Measurements from ENCODE around the gene NPC1L1. TPM values are rescaled to one million over a fixed set of nuclear protein-coding genes. Genes with fewer than 3 reads are reported as not detected.
"Not testable (repeated sequence)": the region's sequence is repeated elsewhere in the genome, so short reads cannot be mapped to it uniquely, and the experiment has no call there.

NPC1L1 gene
- polyA plus RNA-seq, 4 donors, result 39.9 to 108 (median 57.3) TPM

DNA sequence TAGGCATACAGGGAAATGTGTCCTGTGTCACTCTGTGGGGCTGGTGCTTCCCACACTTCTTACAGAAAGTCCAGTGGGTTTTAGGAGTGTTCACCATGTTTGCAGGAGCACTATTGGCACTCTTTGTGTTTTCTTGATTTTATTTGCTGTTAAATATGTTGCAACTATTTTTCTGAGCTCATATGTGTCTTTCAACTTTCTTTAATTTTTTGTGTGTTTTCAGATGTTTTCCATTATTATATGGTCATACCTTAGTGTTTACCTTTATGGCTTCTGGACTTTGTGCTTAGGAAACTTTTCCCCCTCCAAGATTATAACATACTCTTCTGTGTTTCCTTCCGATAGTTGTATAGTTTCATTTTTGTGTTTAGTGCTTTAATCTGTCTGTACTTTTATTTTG lies 29.9 kb downstream of the NPC1L1 start:
- Histone ChIP-seq H3K9me3 (ENCODE audit: control insufficient read depth in 2 of 2, insufficient read depth in 1 of 2, low read depth in 1 of 2, low read length in 1 of 2) (peaks cover 0 to 14% of the 10 kb centered on the region in 2 donors), H3K36me3 (ENCODE audit: control insufficient read depth in 3 of 3, insufficient read depth in 2 of 3, low read depth in 1 of 3, low read length in 3 of 3) (peaks cover 0 to 41% (median 11%) of the 10 kb centered on the region in 3 donors), H3K27ac (ENCODE audit: low read depth in 1 of 3, low read length in 2 of 3) (peak overlapping the region in 1 of 3 donors; percentile 65), H3K4me1 (ENCODE audit: control insufficient read depth in 3 of 3, insufficient read depth in 2 of 3, low read depth in 1 of 3, low read length in 2 of 3) (peaks cover 0 to 8% (median 0%) of the 10 kb centered on the region in 3 donors), H3K27me3 (ENCODE audit: control insufficient read depth in 3 of 3, insufficient read depth in 3 of 3, low read length in 3 of 3) (no peaks in the 10 kb centered on the region), H3K4me3 (ENCODE audit: low read depth in 1 of 3, low read length in 3 of 3) (no peak overlapping the region)
- DNase-seq (peak; percentile 29 to 70), FAIRE-seq (no peak)
- 13 to 53% (median 34%) methylated on average over 1 of the region's 1 CpG for WGBS, 3 donors

DNA sequence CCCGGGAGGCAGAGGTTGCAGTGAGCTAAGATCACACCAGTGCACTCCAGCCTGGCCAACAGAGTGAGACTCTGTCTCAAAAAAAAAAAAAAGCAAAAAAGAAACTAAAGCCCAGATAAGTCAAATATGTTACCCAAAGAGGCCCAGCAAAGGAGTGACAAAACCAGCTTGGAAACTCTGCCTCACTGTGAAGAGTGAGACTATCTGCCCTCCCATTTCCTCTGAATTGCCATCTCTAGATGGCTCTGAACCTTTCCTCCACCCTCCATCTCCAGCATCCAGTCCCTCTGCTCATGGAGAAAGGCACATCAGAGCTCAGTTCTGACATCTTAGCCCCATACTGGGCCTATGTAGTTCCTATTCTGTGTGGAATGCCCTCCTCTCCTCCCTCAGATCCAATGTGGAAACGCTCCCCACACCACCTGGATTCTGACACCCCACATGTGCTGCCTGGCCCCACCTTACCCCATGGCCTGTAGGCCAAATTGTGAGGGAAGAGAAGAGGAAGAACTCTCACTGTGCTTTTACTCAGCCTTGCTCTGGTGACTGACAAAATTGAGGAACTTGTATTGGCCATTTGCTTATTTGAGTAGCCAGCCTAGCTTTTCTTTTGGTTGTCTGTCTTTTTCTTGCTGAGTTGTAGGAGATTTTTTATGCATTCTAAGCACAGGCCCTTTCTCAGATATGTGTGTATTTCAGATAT lies 32.7 kb downstream of the NPC1L1 start:
- DNase-seq (no peak), FAIRE-seq (no peak)
- WGBS, 3 donors, result 73 to 76% (median 76%) methylated on average over 2 of the region's 2 CpGs
- Histone ChIP-seq H3K27me3 (ENCODE audit: control insufficient read depth in 3 of 3, insufficient read depth in 3 of 3, low read length in 3 of 3) (no peaks in the 10 kb centered on the region), H3K36me3 (ENCODE audit: control insufficient read depth in 3 of 3, insufficient read depth in 2 of 3, low read depth in 1 of 3, low read length in 3 of 3) (peaks cover 0 to 15% (median 0%) of the 10 kb centered on the region in 3 donors), H3K9me3 (ENCODE audit: control insufficient read depth in 2 of 2, insufficient read depth in 1 of 2, low read depth in 1 of 2, low read length in 1 of 2) (peaks cover 0 to 14% of the 10 kb centered on the region in 2 donors), H3K27ac (ENCODE audit: low read depth in 1 of 3, low read length in 2 of 3) (no peak overlapping the region), H3K4me1 (ENCODE audit: control insufficient read depth in 3 of 3, insufficient read depth in 2 of 3, low read depth in 1 of 3, low read length in 2 of 3) (peaks cover 0 to 8% (median 0%) of the 10 kb centered on the region in 3 donors), H3K4me3 (ENCODE audit: low read depth in 1 of 3, low read length in 3 of 3) (no peak overlapping the region)

DNA sequence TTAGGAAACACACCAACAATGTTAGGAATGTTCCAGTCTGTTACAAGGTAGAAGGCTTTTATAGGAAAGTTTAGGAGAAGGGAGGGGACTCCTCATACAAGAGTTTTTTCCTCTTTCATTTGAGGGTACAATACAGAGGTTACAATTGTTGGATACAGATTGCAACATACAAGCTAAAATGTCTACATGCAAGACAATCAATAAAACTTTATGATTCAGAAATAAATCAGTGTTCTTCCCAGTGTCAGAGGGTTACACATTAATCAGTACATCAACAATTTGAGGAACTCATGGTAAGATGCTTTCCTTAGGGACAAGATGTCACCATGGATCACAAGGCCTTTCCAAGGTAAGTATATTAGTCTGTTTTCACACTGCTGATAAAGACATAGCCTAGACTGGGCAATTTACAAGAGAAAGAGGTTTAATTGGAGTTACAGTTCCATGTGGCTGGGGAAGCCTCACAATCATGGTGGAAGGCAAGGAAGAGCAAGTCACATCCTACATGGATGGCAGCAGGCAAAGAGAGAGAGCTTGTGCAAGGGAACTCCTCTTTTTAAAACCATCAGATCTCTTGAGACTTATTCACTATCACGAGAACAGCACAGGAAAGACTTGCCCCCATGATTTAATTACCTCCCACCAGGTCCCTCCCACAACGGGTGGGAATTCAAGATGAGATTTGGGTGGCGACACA lies 34.4 kb downstream of the NPC1L1 start:
- FAIRE-seq; H3K36me3 ChIP-seq (ENCODE audit: control insufficient read depth in 3 of 3, insufficient read depth in 2 of 3, low read depth in 1 of 3, low read length in 3 of 3); H3K4me3 ChIP-seq (ENCODE audit: low read depth in 1 of 3, low read length in 3 of 3); H3K27me3 ChIP-seq (ENCODE audit: control insufficient read depth in 3 of 3, insufficient read depth in 3 of 3, low read length in 3 of 3); H3K27ac ChIP-seq (ENCODE audit: low read depth in 1 of 3, low read length in 2 of 3); H3K4me1 ChIP-seq (ENCODE audit: control insufficient read depth in 3 of 3, insufficient read depth in 2 of 3, low read depth in 1 of 3, low read length in 2 of 3); DNase-seq: not testable (repeated sequence)
- peaks cover 0 to 14% of the 10 kb centered on the region in 2 donors for H3K9me3 ChIP-seq (ENCODE audit: control insufficient read depth in 2 of 2, insufficient read depth in 1 of 2, low read depth in 1 of 2, low read length in 1 of 2)
- 74 to 78% (median 77%) methylated on average over 3 of the region's 3 CpGs for WGBS, 3 donors

DNA sequence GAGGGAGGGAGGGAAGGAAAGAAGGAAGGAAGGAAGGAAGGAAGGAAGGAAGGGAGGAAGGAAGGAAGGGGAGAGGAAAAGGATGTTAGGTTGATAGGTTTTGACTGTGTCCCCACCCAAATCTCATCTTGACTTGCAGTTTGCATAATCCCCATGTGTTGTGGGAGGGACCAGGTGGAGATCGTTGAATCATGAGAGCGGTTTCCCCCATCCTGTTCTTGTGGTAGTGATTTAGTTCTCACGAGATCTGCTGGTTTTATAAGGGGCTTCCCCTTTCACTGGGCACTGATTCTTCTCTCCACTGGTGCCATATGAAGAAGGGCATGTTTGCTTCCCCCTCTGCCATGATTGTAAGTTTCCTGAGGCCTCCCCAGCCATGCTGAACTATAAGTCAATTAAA lies 35.5 kb downstream of the NPC1L1 start:
- H3K27me3 ChIP-seq (ENCODE audit: control insufficient read depth in 3 of 3, insufficient read depth in 3 of 3, low read length in 3 of 3), result peaks cover 0 to 2% (median 0%) of the 10 kb centered on the region in 3 donors
- no peaks in the 10 kb centered on the region for H3K36me3 ChIP-seq (ENCODE audit: control insufficient read depth in 3 of 3, insufficient read depth in 2 of 3, low read depth in 1 of 3, low read length in 3 of 3)
- no peaks in the 10 kb centered on the region for H3K4me1 ChIP-seq (ENCODE audit: control insufficient read depth in 3 of 3, insufficient read depth in 2 of 3, low read depth in 1 of 3, low read length in 2 of 3)
- H3K4me3 ChIP-seq (ENCODE audit: low read depth in 1 of 3, low read length in 3 of 3), result no peak overlapping the region
- no peak overlapping the region for H3K27ac ChIP-seq (ENCODE audit: low read depth in 1 of 3, low read length in 2 of 3)
- H3K9me3 ChIP-seq (ENCODE audit: control insufficient read depth in 2 of 2, insufficient read depth in 1 of 2, low read depth in 1 of 2, low read length in 1 of 2), result peaks cover 0 to 14% of the 10 kb centered on the region in 2 donors
- 56 to 70% (median 70%) methylated on average over 3 of the region's 3 CpGs for WGBS, 3 donors
- no peak for DNase-seq
- FAIRE-seq, result no peak

DNA sequence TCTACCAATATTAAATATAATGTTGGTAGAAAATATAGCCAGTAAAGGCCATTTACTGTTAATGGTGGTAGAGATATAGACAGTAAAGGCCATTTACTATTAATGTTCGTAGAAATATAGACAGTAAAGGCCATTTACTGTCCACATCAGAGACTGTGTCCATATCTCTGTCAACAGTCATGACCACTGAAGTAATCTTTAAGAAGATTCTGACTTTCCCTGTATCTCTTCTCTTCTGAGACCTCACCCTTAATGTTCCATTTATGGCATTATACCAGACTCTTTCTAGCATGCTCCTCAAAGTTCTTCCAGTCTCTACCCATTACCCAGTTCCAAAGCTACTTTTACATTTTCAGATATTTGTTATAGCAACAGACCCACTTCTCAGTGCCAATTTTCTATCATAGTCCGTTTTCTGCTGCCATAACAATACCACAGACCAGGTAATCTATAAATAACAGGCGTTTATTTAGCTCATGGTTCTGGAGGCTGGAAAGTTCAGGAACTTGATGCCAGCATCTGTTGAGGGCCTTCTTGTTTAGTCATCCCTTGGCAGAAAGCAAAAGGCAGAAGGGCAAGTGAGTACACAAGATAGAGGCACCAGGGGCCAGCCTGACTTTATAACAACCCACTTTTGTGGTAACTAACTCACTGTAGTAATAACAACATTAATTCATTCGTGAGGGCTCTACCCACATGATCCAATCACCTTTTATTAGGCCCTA lies 42.7 kb downstream of the NPC1L1 start:
- H3K4me3 ChIP-seq (ENCODE audit: low read depth in 1 of 3, low read length in 3 of 3), result no peak overlapping the region
- peaks cover 0 to 5% (median 0%) of the 10 kb centered on the region in 3 donors for H3K4me1 ChIP-seq (ENCODE audit: control insufficient read depth in 3 of 3, insufficient read depth in 2 of 3, low read depth in 1 of 3, low read length in 2 of 3)
- no peaks in the 10 kb centered on the region for H3K9me3 ChIP-seq (ENCODE audit: control insufficient read depth in 2 of 2, insufficient read depth in 1 of 2, low read depth in 1 of 2, low read length in 1 of 2)
- H3K27ac ChIP-seq (ENCODE audit: low read depth in 1 of 3, low read length in 2 of 3), result no peak overlapping the region
- no peaks in the 10 kb centered on the region for H3K36me3 ChIP-seq (ENCODE audit: control insufficient read depth in 3 of 3, insufficient read depth in 2 of 3, low read depth in 1 of 3, low read length in 3 of 3)
- WGBS, 3 donors, result 54 to 64% (median 59%) methylated on average over 4 of the region's 4 CpGs
- peaks cover 0 to 2% (median 0%) of the 10 kb centered on the region in 3 donors for H3K27me3 ChIP-seq (ENCODE audit: control insufficient read depth in 3 of 3, insufficient read depth in 3 of 3, low read length in 3 of 3)
- FAIRE-seq (no peak), DNase-seq (no peak)

DNA sequence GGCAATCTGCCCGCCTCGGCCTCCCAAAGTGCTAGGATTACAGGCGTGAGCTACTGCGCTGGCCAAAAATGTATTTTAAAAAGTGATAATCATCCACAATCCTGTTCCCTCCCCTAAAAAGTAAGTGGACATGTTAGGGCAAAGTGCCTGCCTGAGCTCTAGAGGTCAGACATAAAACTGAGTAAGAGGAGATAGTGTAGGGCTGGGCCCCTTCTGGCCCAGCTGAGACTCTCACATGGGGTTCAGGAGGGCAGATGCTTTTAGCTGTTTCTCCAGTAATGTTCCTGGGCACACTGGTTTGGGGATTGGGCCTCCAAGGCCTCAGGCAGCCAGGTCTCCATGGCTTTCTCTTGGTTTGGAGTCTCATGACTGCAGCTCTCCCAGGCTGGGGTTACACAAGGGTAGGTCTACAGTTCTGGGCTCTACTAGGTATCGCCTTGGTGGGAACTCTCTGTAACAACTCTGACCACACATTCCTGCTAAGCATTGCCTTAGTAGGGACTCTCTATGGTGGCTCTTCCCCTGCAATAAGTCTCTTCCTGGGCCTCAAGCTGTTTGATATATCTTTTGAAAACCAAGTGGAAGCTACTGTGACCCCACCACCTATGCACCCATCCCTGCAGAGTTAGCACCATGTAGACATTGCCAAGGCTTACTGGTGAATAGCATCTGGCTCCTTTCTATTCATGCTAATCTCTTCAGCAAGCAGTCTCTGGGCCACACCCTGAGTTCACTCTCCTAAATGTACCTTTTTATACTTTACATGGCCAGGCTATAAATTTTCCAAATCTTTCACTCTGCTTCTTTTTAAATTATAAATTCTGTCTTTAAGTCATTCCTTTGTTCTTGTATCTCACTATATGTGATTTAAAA lies 43.7 kb downstream of the NPC1L1 start:
- Histone ChIP-seq H3K27ac (ENCODE audit: low read depth in 1 of 3, low read length in 2 of 3) (peak overlapping the region in 1 of 3 donors; percentile 13), H3K4me1 (ENCODE audit: control insufficient read depth in 3 of 3, insufficient read depth in 2 of 3, low read depth in 1 of 3, low read length in 2 of 3) (peaks cover 0 to 5% (median 0%) of the 10 kb centered on the region in 3 donors), H3K36me3 (ENCODE audit: control insufficient read depth in 3 of 3, insufficient read depth in 2 of 3, low read depth in 1 of 3, low read length in 3 of 3) (no peaks in the 10 kb centered on the region), H3K4me3 (ENCODE audit: low read depth in 1 of 3, low read length in 3 of 3) (no peak overlapping the region), H3K27me3 (ENCODE audit: control insufficient read depth in 3 of 3, insufficient read depth in 3 of 3, low read length in 3 of 3) (peaks cover 0 to 2% (median 0%) of the 10 kb centered on the region in 3 donors), H3K9me3 (ENCODE audit: control insufficient read depth in 2 of 2, insufficient read depth in 1 of 2, low read depth in 1 of 2, low read length in 1 of 2) (no peaks in the 10 kb centered on the region)
- FAIRE-seq (no peak), DNase-seq (peak in 1 of 2 donors; percentile 39)
- 94 to 95% (median 95%) methylated on average over 5 of the region's 5 CpGs for WGBS, 3 donors

DNA sequence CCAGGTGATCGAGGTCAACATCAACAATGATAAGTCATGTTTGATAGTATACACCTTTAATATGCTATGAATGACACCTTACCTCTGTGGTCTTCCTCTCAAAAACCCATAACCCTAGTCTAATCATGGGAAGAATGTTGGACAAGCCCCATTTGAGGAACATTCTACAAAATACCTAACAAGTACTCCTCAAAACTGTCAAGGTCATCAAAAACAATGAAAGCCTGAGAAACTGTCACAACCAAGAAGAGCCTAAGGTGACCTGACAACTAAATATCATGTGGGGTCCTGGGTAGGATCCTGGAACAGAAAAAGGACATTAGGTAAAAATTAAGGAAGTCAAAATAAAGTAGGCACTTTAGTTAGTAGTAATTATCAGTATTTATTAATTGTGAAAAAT lies 44.7 kb downstream of the NPC1L1 start:
- DNase-seq (no peak), FAIRE-seq (no peak)
- H3K36me3 ChIP-seq (ENCODE audit: control insufficient read depth in 3 of 3, insufficient read depth in 2 of 3, low read depth in 1 of 3, low read length in 3 of 3), result no peaks in the 10 kb centered on the region
- H3K4me3 ChIP-seq (ENCODE audit: low read depth in 1 of 3, low read length in 3 of 3), result no peak overlapping the region
- H3K27me3 ChIP-seq (ENCODE audit: control insufficient read depth in 3 of 3, insufficient read depth in 3 of 3, low read length in 3 of 3), result no peaks in the 10 kb centered on the region
- H3K4me1 ChIP-seq (ENCODE audit: control insufficient read depth in 3 of 3, insufficient read depth in 2 of 3, low read depth in 1 of 3, low read length in 2 of 3), result peaks cover 0 to 5% (median 0%) of the 10 kb centered on the region in 3 donors
- 67 to 95% (median 88%) methylated on average over 1 of the region's 1 CpG for WGBS, 3 donors
- H3K9me3 ChIP-seq (ENCODE audit: control insufficient read depth in 2 of 2, insufficient read depth in 1 of 2, low read depth in 1 of 2, low read length in 1 of 2), result no peaks in the 10 kb centered on the region
- H3K27ac ChIP-seq (ENCODE audit: low read depth in 1 of 3, low read length in 2 of 3), result no peak overlapping the region

All from small intestine (tissue), 7 donors.